HG03457 (cell line): ENCODE results near the gene SDSL.

Experiments
- ATAC-seq: cut with Tn5 transposase; IDR thresholded peaks from one replicate; pipeline ENCODE4 v1.9.1; 2021; ENCODE audit warnings: moderate number of reproducible peaks; ENCODE audit not compliant: unreplicated experiment

The SDSL gene

DNA sequence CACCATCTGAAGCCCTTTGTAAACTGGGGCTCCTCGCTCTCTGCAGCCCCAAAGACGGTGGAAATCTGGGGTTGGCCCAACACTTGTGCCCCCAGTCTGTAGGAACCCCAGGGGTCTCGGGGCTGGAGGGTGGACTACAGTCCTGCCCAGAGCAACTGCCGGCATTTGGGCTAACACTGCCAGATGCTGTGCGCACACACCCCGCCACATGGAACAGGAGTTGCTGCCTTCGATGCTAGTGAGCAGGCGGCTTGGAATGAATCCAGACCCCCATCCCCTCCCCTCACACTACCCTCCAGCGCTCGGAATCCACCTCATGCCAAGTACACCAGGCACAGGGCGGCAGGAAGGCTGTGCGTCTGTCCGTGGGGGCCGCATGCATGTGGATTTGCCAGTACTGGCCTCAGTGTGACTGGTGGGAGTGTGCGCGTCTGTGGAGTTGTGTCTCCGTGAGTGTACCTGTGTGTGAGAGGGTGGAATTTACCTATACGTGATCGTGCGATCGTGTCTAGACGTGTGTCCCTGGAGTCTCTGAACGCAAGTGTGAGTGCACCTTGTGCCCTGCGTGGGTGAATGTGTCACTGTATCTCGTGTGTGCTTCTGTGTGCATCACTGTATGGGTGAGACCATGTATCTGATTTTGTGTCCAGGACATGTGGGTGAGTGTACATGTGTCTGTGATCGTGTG lies 44.4 kb downstream of the SDSL start:
- no peak for ATAC-seq

DNA sequence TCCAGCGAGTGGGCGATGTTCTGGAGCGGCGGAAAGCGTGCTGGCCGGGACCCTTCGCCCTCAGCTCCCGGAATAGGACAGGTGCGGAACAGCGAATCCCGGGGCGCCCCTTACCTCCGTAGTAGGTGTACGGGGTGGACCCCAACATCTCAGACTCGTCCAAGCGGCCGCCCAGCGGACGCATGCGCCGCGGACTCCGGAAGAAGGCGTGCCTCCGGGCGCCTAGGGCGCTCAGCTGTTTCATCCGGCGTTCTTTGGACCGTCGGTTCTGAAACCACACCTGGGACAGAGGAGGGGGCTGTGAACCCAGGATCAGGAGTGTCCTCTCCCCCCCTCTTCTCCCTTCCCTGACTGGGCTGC lies 44.9 kb downstream of the SDSL start:
- ATAC-seq, result no peak

DNA sequence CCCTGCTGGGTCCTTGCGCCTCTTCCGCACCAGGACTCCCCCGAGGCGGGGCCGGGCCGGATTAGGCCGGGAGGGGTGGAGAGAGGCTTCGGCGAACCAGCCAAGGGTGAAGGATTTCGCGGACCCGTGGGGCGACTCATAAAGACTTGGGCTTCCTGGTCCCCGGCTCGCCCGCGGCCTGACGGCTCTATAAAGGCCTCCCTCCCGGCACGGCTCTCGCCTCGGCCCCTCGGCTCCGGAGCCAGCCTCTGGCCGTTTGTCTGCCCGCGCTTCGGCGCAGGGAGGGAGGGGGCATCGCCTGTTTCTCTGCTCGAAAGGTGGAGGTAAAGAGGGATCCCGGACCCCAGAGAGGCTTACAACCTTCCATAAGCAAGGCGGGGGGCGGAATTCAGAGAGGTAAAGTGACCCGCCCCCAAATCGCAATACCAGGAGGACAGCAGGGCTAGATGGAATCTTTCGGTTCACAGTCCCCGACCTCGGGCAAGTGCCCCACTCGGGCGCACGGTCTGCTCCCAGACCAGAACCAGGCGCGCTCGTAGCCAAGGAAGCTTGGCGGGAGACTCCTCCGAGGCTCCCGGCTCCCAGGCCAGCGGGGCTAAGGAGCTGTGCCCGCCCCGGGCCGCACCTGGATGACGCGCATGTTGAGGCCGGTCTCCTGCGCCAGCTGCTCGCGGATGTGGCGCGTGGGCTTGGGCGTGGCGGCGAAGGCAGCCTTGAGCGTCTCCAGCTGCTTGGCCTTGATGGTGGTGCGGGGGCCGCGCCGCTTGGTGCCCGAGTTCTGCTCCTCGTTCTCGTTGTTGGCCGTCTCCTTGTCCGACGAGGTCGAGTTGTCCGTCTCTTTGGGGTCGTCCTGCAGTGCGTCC lies 45.6 kb downstream of the SDSL start:
- no peak for ATAC-seq

DNA sequence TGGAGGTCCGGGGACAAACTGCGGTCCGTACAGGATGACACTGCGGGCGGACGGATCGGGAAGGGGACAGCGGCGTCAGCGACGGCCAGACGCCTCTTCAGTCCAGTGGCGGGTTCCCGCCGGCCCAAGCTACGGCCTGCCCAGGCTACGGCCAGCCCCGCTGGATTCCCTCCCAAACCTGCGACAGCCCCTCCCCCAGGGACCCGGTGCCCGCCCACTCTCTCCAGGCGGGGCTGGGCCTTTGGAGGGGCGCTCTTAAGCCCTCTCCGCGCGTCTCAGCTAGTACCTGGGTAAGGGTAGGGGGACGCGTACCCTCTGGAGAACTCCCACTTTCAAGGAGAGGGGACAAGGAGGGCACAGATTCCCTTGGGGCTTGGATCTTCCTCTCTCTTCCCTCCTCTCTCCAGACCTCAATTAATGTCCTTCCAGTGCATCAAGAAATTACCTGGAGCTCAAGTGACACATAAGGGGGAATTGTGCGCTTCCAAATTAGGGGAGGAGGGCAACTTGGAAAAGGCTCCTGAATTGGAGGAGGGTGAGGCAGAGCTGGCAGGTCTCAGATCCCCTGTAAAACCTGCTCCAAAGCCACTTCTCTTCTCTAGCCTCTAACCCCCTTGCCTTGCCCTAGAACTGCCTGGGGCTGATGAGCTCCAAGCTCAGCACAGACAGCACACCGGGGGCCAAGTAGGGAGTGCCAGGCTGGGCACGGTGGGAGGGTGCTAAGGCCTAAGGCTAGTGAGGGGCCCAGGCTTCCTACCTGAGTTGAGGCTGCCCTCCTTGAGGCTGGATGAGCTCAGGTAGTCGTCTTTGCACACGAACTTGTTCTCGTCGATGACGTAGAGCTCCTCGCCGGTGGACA lies 46.4 kb downstream of the SDSL start:
- ATAC-seq, result no peak

DNA sequence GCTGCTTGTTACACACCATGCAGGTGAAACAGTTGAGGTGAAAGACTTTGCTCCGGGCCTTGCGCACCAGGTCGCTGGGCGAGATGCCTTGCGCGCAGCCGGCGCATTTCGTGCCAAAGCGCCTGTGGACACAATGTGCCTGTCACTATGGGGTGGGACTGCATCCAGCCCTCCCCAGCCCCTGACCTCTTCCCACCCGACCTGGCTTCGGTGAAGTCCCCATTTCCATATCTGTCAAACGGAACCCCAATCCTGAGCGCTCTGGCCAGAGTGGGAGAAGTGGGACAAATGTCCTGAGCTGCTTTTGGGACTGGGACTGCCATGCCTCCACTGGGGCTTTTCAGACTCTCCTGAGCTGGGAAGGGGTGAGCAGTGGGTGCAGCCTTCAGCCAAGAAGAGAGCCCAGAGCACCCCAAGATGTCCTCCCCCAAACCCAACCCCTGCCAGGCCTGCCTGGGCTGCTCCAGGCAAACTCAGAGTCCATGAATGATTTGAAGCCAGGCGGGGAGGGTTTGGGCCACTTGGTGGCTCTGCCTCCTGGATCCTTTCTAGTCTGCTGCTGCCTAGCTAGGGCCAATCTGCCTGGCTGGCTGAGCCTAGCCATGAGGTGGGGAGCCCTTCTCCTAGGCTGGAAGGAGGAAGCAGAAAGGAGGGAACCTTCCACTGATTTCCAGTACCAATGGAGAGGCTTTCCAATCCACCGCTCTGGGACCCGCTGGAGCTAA lies 47.2 kb downstream of the SDSL start:
- ATAC-seq, result no peak

DNA sequence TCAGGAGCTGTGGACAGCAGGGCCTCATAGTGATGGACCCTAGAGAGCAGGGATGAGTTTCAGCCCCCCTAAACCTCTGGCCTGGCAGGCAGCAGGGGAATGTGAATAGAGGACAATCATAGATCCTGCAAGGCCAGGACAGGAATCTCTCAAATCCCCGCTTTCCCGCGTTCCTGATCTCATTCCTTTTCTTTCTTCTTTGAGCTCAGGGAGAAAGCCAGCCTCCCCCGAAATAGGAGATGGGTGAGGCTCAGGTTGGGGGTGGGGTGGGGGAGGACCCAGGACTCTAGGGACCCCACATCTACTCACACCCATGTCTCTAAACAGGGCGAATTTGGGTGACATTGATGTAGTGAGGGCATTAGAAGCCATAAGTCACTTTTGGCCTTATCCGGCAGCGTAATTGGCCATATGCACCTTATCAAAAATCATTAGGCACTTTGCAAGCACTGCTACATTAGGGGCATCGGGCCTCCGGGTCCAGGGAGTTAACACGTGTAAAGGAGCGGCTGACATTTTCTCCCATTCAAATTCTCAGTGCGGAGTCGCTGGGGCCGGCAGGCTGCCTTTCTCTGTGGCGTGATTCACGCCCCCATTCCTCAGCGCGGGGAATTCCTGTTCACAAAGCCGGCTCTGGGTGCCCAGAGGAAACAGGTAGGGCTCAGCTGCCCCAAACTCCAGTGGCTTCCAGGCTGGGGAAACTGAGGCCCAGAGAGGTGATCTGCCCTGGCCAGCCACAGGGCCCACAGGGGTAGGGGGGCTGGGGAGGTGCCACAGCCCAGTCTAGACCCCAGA lies 48.0 kb downstream of the SDSL start:
- no peak for ATAC-seq

DNA sequence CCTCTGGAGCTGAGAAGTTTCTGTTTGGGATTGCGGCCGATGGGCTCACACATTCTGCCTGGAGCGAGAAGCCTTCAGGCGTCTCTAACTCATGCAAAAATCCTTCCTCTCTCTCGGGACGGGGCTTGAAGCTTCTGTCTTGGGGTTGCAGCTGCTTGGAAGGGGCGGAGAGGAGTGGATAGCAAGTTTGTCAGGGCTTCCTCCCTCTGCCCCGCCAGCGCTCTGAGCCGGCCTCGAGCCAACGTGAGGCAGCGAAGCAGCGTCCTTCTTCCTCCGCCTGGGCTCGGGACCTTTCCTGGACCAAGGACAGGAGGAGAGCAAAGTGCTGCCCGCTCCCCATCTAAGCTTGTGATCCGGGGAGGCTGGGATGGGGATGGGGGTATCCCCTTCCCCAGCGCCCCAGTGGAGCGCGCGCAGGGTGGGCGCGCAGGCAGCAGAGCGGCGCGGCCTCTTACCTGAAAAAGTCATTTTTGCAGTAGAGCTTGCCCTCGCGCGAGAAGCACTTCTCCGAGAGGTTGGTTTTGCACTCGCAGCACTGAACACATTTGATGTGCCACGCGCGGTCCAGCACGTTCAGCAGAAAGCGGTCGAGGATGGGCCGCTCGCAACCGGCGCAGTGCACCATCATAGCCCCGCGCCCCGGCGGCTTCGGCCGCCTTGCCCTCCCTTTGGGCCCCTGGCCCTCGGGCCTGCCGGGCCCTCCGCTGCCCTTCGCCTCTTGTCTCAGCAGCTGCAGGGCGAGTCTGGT lies 48.9 kb downstream of the SDSL start:
- no peak for ATAC-seq

DNA sequence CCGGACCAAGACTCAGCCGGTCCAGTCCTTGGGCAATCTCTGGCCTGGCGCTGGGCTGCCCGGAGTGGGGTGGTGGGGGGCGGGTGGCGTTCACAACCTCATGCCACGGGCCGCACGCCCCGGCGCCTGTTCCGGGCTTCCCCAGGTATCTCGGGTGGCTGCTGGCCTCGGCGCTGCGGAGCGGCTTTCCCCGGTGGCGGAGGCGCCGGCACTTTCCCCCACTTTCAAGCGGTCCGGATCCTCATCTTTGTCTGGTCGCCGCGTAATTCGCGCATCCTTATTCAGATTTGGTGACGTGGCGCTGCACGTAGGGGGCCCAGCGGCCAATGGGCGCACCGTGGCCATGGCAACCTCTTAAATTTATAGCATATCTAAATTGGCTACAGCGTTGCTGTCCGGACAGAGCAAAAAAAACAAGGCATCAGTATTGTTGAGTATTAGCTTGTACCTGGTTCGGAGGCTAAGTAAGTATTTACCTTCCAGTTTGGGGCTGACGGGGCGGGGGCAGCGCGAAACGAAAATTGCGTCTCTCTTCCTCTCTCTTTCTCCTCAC lies 49.5 kb downstream of the SDSL start, which contains the start of gene LHX5:
Gene LHX5, minus strand, starts transcription at position 253 of the 553 bp plus-strand sequence. CDS start 373 bp downstream, outside the sequence.
- ATAC-seq, result no peak

DNA sequence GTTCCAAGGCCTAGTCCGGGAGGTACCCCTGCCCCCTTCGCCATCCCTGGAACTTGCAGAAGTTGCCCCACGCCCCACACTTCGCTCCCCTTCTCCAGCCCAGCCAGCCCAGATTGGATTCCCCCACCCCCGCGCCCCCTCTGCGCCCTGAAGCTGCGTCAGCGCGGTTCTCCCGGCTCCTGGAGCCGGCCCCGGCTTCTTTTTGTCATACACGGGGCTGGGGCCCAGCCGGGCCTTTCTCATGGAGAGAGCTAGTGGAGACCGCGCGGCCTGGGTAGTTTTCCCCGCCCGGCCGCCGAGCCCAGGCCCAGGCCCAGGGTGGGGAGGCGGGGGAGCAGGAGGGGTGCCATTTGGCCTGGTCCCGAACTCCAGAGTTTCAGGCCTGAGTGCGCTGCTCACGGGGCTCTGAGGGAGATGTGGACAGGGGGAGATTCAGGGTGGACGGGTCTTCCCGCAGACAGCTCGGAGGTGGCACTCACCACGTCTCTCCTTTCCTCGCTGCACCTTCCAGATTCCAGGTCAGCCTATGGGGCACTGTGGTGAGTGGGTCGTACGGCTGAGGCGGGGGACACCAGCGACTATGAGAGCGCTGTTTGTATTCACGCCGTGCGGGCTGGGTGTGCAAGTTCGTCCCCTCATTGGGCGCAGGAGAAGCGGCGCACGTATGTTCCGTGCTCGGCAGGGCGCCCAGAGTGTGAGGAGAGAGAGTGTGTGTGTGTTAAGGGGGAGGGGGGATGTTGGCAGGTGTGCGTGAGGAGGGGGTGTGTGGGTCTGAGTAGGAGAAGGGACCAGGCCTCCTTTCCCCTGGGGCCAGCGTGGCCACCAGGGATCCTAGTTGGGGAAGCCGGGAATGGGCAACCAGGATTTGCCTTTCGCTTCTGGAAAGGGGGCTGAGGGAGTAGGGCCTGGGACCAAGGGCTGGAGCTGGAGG lies 50.3 kb downstream of the SDSL start:
- ATAC-seq, result no peak

DNA sequence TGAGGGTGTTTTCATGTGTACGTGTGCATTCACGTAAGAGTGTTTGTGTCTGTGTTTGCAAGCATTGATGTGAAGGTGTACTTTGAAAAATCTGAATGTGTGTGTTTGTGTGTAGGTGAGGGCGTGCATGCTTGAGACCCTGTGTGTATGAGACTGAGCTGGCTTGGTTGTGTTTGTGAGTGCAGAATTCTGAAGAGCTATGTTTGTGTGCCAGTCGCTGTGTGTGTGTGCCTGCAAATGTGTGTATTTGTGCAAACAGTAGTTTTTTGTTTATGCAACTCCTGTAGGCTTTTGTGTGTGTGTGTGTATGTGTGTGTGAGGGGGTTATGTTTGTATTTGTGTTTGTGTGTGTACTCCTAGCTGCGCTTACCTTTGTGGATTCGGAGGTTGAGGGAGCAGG lies 51.2 kb downstream of the SDSL start:
- no peak for ATAC-seq

DNA sequence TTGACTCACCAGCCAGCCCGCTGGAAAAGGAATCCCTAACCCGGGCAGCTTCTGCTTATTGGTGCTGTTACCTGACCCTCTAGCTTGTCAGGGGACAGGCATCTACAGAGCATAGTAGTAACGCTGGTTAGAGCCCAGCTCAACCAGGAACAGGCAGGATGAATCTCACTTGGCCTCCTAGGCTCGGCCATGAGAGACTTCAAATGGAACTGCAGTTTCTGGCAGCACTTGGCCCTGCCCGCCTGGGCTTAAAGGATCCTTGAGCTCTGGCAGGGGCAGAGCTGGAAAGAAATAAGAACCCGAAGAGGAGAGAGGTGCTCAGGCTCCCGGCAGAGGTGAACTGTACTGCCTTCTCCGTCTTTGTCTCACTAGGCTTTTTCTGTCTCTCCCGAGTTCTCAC lies 51.8 kb downstream of the SDSL start:
- ATAC-seq, result no peak

DNA sequence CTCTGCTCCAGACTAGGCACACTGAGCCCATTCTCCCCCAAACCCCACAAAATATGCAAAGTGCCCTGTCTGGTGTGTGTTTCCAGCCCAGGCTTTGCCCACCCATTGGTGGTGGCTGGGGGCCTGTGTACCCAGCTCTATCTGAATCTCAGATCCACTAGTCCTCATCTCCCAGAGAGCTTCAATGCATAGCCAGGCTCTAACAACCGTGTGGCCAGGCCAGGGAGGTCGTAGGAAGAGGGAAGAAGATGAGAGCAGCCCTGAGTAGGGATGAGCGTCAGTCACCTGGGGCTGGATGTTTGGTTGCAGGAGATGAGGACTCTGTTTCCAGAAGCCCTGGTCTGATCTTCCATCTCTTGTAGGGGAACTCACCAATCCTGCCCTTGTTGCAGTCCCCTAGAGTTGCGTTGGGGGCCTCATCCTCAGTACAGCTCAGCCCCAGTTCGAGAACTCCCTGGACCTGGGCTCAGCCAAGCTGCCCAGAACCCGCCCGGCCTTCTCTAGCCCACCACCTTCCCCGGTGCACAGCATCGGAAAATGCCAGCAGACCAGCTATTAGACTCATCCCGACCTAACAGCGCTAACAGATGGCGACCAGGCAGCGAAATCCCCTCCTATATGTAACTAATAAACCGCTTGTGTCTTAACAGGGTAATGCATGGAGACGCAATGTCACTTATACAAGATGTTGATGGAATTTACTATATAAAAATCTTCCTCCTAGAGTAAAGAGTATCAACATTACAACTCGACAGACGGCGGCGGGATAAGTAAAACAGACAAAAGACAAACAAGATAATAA lies 52.7 kb downstream of the SDSL start:
- no peak for ATAC-seq

DNA sequence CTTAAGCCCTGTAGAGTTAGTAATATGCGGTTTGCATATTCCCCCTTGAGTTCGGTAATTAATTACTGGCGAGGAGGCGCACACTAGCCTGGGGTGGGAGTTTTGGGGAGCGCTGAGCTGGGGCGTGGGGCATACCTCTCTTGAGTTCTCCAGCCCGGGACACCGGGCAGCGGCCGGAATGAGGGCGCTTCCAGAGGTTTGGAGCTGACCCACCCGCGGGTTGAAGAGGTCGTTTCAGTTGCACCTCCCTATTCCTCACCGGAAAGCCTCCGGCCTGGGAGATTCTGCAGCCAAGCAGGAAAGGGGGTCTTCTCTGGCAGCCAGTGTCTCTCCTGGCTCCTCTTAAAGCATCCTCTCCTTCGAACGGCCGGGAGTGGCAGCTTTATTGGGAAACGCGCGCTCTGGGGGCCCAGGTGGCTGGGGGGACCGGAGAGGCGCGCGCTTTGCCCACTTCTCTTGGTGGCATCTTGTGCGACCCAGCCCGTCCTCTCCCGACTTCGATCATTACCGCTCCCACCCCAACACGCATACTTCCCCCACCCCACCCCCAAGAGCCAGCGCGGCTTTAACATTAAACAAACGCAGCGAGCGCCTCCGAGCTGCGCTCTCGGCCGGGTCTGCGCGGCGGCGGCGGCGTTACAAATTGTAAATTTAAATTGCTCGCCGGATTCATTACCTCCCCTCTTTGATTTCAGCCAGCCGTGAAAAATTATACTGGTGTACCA lies 53.4 kb downstream of the SDSL start:
- no peak for ATAC-seq

DNA sequence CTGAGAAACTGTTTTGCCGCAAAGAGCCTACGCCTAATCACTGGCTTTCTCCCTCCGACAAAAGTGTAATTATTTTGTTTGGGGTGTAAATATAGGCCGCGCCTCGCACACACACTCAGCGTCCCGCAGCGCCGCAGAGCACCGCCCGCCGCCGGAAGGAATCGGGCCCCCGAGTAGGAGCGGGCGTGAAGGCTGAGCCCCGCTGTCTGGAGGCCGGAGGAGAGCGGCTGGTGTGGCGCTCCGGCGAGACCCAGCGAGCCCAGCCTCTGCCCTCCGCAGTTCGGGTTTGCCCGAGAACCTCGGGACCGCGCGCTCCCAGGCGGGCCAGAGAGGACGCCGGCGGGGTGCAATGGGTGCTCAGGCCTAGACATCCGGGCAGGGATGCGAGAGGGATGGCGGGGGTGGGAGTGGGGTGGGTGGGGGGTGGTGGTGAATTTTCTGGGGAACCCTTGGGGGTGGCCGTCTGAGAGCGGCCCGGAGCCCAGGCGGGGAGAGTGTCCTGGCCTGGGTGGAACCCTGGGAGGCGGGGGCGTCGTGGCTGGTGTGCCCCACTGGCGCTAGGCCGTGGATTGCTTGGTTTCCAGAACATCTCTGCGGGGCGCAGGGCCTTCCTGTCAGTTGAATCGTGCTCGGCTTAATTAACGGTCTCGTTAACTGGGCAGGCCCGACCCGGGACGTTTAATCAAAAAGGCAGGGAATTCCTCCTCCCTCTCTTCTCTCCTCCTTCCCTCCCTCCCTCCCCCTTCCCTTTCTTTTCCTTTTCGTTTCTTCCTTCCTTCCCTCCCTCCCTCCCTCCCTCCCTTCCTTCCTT lies 54.2 kb downstream of the SDSL start:
- no peak for ATAC-seq

DNA sequence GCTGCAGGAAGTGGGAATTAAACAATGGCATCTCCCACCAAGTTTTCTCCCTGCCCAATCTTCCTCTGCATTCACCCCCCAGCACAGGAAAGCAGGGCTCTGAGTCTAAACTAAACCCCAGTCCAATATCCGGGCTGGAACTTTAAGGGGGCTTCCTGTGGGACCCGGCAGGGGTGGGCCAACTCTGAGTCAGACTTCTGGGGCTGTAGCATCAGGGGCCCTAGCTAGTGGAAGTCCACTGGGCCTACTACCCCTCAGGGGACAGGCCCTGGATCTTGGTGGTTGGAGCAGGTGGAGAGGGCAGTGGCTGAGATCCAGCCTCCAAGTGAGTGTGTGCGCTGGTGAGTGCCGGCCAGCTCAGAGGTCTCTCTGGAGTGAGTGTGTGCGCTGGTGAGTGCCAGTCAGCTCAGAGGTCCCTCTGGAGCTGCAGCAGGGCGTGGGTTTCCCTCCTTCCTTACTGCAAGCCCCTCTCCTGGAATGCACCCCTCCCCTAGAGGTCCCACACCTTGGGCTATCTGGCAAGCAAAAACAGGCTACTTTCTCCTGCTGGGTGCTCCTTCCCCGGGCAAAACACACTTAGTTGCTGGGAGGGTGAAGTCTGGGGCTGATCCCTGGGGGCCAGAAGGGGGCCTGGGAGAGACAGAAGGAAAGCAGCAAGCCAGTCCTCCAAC lies 55.1 kb downstream of the SDSL start:
- no peak for ATAC-seq
